HEK293T (cell line): ENCODE data around the gene TBC1D8.

Experiments used
- BHLHE40 ChIP-seq: fragments of 450-650 bp; IDR thresholded peaks from 2 replicates; pipeline ENCODE4 v1.6.1; 2016; ENCODE audit warnings: mild to moderate bottlenecking, moderate library complexity, borderline replicate concordance
- CTBP1 ChIP-seq: fragments of 450-650 bp; IDR thresholded peaks from 2 replicates; pipeline ENCODE4 v1.6.1; 2016; ENCODE audit warnings: borderline replicate concordance
- FOXK2 ChIP-seq: fragments of 450-650 bp; IDR thresholded peaks from 2 replicates; pipeline ENCODE4 v1.6.1; 2016; ENCODE audit warnings: mild to moderate bottlenecking
- FOXM1 ChIP-seq: fragments of 450-650 bp; IDR thresholded peaks from 2 replicates; pipeline ENCODE4 v1.6.1; 2017; ENCODE audit warnings: mild to moderate bottlenecking, borderline replicate concordance
- L3MBTL2 ChIP-seq: fragments of 450-650 bp; conservative IDR thresholded peaks from 2 replicates; pipeline ENCODE4 v1.6.1; 2016; ENCODE audit warnings: mild to moderate bottlenecking
- LEF1 ChIP-seq: fragments of 450-650 bp; IDR thresholded peaks from 2 replicates; pipeline ENCODE4 v1.6.1; 2017; ENCODE audit warnings: mild to moderate bottlenecking, borderline replicate concordance
- SP1 ChIP-seq: fragments of 450-650 bp; IDR thresholded peaks from 2 replicates; pipeline ENCODE4 v1.6.1; 2017
- TARDBP ChIP-seq: fragments of 450-650 bp; IDR thresholded peaks from 2 replicates; pipeline ENCODE4 v1.6.1; 2016

GRCh38 chr2:101087638-101088037 is 63.5 kb downstream of the TBC1D8 start:
- no peak for TF ChIP-seq BHLHE40
- no peak for TF ChIP-seq FOXM1
- no peak for TF ChIP-seq FOXK2
- TF ChIP-seq CTBP1: no peak
- TF ChIP-seq SP1: no peak
- TF ChIP-seq TARDBP: no peak
- no peak for TF ChIP-seq L3MBTL2
- TF ChIP-seq LEF1: no peak
